ENCODE data around the gene NXNL2.

NXNL2 gene

DNA sequence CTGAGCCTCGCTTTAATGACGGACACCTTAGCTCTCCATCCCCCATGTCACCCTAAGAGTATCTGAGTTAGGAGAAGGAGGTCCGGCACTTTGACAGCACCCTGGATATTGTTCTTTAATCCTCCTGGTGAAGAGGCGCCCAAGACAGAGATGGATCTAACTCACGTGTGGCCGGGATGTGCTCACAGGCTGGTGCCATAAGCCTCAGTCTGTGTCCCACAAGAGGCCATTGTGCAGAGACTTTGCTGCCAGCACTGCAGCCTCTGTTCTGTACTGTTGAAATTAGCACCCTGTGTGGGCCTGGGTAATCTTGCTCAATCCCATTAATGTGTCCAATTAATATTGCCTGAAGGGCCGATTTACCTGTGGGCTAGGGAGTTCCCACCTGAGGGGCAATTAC is 37.7 kb downstream of the NXNL2 start:
- no peak for TF ChIP-seq JUND (IDR thresholded peaks at IDR 0.05; ENCODE audit: low read depth)
- in situ Hi-C loops (cut with HindIII; ENCODE audit: low pct_unique_long_range_greater_than_20kb, low sequenced_read_pairs): no loop called here

DNA sequence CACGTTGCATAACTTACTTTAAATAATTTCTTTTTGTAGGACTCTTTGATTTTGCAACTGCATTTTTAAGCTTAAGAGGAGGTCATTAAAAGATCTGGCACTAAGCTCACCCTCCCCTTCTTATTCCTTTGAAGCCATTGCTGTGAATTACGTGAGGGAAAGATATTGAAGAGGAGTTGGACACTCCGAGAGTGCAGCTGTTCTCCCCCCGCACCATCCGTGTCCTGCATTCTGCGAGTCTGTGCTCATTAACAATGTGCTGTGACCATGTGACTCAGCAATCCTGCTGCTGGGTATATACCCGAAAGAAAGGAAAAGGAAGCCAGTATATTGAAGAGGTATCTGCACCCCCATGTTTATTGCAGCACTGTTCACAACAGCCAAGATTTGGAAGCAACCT is 40.0 kb downstream of the NXNL2 start:
- no peak for TF ChIP-seq JUND (IDR thresholded peaks at IDR 0.05; ENCODE audit: low read depth)
- in situ Hi-C loops (cut with HindIII; ENCODE audit: low pct_unique_long_range_greater_than_20kb, low sequenced_read_pairs): no loop called here
- DNase-seq (ENCODE audit: low read depth in 1 of 2, low spot score in 1 of 2): no peak

More for the DNA sequence above, 37.7 kb downstream of the NXNL2 start:
- DNase-seq (ENCODE audit: low read depth in 1 of 2, low spot score in 1 of 2): no peak

DNA sequence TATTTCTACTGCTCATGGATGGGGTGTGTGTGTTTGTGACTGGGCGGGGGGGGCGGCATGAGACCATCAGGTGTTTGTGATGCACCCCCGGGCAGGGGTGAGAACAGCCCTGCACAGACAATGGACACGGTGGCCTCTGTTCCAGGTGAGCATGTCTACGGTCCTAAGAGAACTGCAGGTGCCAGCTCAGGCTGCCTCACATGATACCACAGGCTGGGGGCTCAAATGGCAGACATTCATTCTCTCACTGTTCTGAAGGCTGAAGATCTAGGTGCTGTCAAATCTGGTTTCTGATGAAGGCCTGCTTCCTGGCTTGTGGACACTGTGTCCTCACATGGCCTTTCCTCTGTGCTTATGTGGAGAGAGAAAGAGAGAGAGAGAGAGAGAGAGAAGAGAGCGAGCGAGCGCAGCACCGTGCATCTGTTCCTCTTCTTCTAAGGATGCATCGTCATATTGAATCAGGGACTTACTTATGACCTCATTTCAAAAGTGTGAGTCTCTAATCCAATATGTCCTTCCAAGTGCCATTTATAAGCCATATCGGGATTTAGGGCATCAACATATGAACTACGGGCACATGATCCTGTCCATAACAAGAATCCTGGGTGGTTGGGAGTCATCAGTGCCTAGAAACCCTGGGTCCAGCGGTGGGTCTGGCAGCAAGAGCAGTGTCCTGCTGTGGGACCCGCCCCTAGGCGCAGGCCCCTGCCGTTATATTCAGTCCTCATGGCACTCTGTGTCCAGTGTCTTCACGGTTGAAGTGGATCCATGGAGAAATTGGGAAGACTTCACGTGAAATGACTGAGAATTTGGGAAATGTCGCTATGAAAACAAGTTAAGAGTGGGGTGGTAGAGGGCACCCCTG is 42.5 kb downstream of the NXNL2 start:
- no peak for TF ChIP-seq JUND (IDR thresholded peaks at IDR 0.05; ENCODE audit: low read depth)

DNA sequence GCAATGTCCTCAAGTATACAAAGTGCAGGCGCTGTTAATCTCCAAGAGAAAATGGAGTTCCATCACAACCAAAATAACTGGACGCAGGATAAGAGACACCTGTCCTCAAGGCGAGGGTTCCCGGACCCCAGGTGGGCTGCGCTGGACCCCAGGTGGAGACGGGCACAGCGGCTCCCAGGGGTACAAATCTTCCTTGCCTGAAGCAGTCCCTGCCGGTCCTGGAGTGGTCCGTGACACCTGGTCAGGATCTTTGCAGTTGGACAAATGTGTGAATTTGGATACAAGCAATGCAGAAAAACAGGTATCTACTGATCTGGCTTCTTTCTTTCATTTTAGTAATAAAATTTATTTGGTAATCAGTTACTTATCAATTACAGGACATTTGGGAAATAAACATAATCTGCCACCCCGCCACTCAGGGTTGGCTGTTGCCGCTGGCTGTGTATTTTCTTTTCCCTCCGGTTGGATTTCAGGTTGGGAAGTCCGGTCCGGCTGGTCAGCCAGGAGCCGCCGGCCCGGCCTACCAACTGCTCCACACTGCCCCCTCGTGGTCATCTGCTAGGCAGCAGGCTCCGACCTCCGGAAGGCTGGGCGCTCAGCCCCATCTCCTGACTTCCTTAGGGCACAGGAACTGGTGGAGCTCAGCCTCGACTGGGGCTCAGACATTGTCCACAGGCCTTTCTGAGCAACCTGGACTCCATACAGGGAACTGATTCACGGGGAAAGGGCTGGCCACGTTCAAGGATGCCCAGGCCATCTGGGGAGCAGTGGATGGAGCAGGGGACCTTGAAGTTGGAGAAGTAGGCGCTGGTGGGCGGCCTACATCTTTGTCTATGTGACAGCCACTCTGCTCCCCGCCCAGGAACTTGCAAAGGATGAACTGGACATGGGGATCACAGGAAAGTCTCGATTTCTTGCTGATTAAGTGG is 43.4 kb downstream of the NXNL2 start:
- peak; percentile 44 to 81 for DNase-seq (ENCODE audit: low read depth in 1 of 2, low spot score in 1 of 2)
- in situ Hi-C loops (cut with HindIII; ENCODE audit: low pct_unique_long_range_greater_than_20kb, low sequenced_read_pairs): no loop called here
- TF ChIP-seq JUND (IDR thresholded peaks at IDR 0.05; ENCODE audit: low read depth): no peak

More for the DNA sequence above, 42.5 kb downstream of the NXNL2 start:
- in situ Hi-C loops (cut with HindIII; ENCODE audit: low pct_unique_long_range_greater_than_20kb, low sequenced_read_pairs): no loop called here
- no peak for DNase-seq (ENCODE audit: low read depth in 1 of 2, low spot score in 1 of 2)

DNA sequence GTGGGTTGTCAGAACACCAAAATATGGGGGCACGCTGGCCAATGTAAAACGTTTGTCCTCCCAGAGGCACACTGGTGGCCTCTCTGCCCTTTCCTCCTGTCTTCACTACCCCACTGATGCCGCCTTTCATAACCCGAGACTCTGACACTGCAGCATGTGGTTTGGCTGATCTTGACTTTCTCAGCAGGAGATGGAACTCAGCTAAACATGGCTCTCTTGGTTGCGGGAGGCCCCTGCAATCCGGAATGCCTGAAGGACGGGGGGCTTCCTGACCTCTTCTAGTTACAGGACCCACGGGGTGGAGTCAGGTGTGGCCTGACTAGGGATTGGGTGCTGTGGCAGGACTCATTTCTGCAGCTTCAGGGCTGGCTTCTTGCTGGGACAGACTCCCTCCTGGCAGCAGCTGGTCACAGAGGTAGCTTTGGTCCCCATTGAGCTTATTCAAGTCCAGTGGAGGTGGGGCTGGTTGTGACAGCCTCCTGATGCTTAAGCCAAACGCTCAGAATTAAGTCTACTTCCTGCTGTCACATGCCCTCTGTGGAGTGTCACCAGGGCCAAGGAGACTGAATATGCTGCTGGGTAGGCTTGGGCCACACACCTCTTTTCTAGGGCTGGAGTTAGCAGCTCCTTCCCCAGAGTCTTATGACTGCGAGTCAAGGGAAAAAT is 44.2 kb downstream of the NXNL2 start:
- DNase-seq (ENCODE audit: low read depth in 1 of 2, low spot score in 1 of 2): no peak
- no peak for TF ChIP-seq JUND (IDR thresholded peaks at IDR 0.05; ENCODE audit: low read depth)
- in situ Hi-C loops (cut with HindIII; ENCODE audit: low pct_unique_long_range_greater_than_20kb, low sequenced_read_pairs): no loop called here

DNA sequence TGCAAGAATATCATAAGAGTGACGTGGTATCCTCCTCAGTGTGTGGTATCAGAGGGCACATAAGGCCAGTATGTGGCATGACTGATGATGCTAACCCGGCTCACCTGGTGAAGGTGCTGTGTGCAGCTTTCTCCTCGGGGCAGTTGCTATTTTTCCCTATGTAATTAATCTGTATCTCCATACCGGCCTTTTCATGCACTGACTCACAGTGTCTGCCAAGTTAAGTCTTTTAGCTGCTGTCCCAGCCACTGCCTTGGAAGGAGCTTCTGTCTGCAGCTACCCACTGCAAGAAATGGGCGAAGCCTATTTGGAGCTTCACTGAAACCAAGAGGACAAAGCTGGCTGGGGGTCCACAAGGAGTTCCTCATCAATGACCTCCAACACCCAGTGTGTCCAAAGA is 46.0 kb downstream of the NXNL2 start:
- DNase-seq (ENCODE audit: low read depth in 1 of 2, low spot score in 1 of 2): no peak
- no peak for TF ChIP-seq JUND (IDR thresholded peaks at IDR 0.05; ENCODE audit: low read depth)
- in situ Hi-C loops (cut with HindIII; ENCODE audit: low pct_unique_long_range_greater_than_20kb, low sequenced_read_pairs): no loop called here

DNA sequence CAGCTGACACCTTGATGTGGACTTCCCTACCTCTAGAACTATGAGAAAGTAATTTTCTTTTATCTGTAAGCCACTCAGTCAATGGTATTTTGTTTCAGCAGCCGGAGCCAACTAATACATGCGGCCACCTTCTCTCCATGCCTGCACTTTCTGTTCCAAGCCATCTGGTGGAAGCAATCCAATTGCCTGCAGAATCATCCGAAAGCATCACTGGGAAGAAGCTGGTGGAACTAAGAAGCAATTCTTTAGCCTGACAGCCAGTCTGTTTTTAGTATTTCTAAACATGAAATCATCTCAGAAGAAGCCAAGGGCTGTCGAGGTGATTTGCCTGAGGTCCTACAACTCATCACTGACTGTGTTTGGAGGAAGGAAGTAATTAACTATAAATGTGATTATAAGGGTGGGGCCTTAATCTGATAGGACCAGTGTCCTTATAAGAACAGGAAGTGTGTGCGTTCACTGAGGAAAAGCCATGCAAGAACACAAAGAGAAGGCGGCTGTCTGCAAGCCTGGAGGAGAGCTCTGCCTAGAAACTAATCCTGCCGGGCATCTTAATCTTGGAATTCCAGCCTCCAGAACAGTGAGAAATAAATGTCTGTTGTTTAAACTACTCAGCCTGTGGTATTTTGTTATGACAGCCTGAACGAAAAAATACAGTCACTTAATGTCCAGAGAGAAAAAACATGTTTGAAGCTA is 49.1 kb downstream of the NXNL2 start:
- in situ Hi-C loops (cut with HindIII; ENCODE audit: low pct_unique_long_range_greater_than_20kb, low sequenced_read_pairs): no loop called here
- TF ChIP-seq JUND (IDR thresholded peaks at IDR 0.05; ENCODE audit: low read depth): no peak
- no peak for DNase-seq (ENCODE audit: low read depth in 1 of 2, low spot score in 1 of 2)

DNA sequence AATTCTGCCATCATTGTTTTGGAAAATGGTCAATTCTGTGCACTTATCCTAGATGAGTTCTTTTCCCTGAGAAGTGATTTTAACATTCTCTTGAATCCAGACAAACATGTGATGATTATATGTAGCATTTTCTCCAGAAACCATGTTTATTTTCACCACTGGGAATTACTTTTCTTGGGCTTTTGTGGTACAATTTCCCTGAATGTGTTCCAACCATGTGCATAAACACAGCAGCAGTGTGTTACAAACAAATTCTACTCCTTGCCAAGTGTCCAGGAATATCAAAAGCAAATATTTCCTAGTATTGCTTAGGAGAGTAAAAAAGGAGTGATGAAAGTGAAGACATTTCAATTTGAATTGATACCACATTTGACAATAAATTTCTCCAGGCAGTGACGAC is 50.4 kb downstream of the NXNL2 start:
- TF ChIP-seq JUND (IDR thresholded peaks at IDR 0.05; ENCODE audit: low read depth): no peak
- DNase-seq (ENCODE audit: low read depth in 1 of 2, low spot score in 1 of 2): no peak
- in situ Hi-C loops (cut with HindIII; ENCODE audit: low pct_unique_long_range_greater_than_20kb, low sequenced_read_pairs): no loop called here

DNA sequence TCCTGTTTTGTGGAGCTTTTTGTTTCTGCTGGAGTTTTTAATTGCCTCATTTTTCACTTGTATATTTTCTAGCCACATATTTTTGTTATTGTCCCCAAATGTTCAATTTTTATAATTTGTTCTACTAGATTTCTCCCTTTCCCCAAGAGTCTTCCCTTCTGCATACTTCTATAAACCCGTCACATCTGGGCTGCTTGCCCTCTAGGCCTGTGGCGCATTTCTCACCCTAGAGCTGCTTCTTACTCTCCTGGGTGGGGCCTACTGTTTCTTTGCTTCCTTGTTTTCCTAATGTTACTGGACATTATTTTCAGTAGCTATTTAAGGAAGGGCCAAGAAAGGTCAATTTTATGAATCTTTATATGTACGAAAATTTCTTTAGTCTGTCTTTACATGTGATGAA is 51.5 kb downstream of the NXNL2 start:
- no peak for DNase-seq (ENCODE audit: low read depth in 1 of 2, low spot score in 1 of 2)
- no peak for TF ChIP-seq JUND (IDR thresholded peaks at IDR 0.05; ENCODE audit: low read depth)
- in situ Hi-C loops (cut with HindIII; ENCODE audit: low pct_unique_long_range_greater_than_20kb, low sequenced_read_pairs): no loop called here

DNA sequence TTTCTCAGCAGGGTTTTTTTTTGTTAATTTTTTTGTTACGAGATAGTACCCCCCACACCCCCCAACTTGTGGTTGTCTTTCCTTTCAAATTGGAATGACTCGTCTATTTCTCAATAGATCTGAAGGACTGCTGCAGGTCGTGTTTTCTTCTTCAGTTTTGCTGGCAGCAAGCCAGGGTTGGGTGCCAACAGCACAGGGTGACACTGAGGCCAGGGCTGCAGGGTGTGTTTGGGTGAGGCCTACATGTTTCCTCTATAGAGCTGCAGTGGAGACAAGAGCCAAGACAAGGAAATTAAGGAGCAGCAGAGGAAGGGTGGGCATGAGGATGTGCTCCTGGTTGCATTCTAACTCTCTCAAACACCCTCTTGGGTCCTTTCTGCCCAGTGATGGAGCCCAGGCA is 52.2 kb downstream of the NXNL2 start:
- TF ChIP-seq JUND (IDR thresholded peaks at IDR 0.05; ENCODE audit: low read depth): no peak
- peak in 1 of 2 experiments; percentile 28 for DNase-seq (ENCODE audit: low read depth in 1 of 2, low spot score in 1 of 2)
- in situ Hi-C loops (cut with HindIII; ENCODE audit: low pct_unique_long_range_greater_than_20kb, low sequenced_read_pairs): no loop called here

DNA sequence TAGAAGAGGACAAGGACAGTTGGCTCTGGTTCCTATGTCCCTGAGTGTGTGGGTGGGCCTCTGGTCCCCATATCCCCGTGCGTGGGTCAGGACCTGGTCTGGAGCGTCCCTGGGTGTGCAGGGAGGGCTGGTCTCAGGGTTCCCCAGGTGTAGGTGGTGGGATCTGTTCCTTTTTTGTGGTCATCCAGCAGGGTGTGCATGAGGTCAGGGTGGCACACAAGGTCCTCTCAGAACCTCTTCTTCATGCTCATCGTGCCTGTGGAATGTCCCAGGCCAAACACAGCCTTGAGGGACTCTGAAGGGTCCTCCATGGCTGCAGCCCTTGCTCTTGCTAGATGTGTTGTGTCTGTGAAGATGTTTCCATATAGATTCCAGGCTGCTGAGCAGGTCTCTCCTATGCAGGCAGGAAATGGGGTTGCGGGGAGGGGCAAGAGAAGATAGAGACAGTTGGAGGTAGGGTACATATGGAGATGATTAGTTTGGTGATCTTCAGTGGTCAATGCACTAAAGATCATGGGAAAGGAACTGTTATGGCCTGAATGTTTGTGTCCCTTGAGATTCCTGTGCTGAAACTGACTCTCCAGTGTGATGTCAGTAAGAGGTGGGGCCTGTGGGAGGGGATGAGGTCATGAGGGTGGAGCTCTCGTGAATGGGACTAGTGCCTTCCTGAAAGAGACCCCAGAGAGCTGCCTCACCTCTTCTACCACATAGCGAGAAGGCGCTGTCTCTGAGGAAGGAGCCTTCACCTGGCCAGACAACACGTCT is 53.1 kb downstream of the NXNL2 start:
- no peak for DNase-seq (ENCODE audit: low read depth in 1 of 2, low spot score in 1 of 2)
- no peak for TF ChIP-seq JUND (IDR thresholded peaks at IDR 0.05; ENCODE audit: low read depth)
- in situ Hi-C loops (cut with HindIII; ENCODE audit: low pct_unique_long_range_greater_than_20kb, low sequenced_read_pairs): no loop called here
